ENCODE data around the gene ACAN. TPM values are rescaled to one million over a fixed set of nuclear protein-coding genes. Genes with fewer than 3 reads are reported as not detected.

Gene ACAN
- total and polyA plus RNA-seq, 2 donors (not counting 3 experiments of a cell fraction or from before 2014, with no cell fraction given), result not detected

DNA sequence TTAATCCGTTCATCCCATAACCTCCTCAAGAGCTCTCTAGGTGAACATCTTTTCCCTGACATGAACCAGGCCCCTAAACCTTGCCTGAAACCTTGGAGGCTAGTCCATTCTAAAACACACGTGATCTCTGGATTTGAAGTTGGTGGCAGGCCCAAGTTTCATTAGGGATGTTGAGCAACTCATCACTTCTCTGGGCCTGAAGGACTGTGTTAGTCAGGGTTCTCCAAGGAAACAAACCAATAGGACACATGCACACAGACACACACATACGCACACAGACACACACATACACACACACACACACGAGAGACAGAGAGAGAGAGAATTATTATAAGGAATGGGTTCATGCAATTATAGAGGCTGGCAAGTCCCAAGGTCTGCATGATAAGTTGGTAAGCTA, 31.9 kb downstream of the ACAN start:
- Histone ChIP-seq H3K36me3 (ENCODE audit: control insufficient read depth in 2 of 2, extremely low read depth in 1 of 2, insufficient read depth in 2 of 2, low read length in 2 of 2) (no peaks in the 10 kb centered on the region), H2AFZ (ENCODE audit: low read depth, low read length) (no peak overlapping the region), H3K9me3 (replicated peaks; ENCODE audit: control insufficient read depth, insufficient read depth, low read length) (no peaks in the 10 kb centered on the region), H4K20me1 (replicated peaks; ENCODE audit: control insufficient read depth, extremely low read depth, insufficient read depth, low read length) (no peaks in the 10 kb centered on the region), H3K27ac (ENCODE audit: insufficient read depth, low read depth, low read length) (no peak overlapping the region), H3K27me3 (ENCODE audit: control insufficient read depth in 2 of 2, insufficient read depth in 2 of 2, low read length in 2 of 2) (no peaks in the 10 kb centered on the region), H3K4me1 (ENCODE audit: control insufficient read depth, extremely low read depth, insufficient read depth, low read length) (no peaks in the 10 kb centered on the region), H3K9ac (replicated peaks; ENCODE audit: extremely low read depth, insufficient read depth, low read length) (no peak overlapping the region), H3K4me3 (replicated peaks in 1 of 3; ENCODE audit: insufficient read depth in 1 of 3, low read depth in 1 of 3, low read length in 3 of 3) (no peak overlapping the region), H3K9me1 (replicated peaks; ENCODE audit: control insufficient read depth, extremely low read depth, insufficient read depth, low read length) (no peaks in the 10 kb centered on the region), H3K79me2 (ENCODE audit: control insufficient read depth, insufficient read depth, low read length) (no peaks in the 10 kb centered on the region), H3K4me2 (ENCODE audit: insufficient read depth, low read length) (no peak overlapping the region)
- intact Hi-C loops (cut with micrococcal nuclease) (no loop called here), dilution Hi-C loops (cut with MboI; ENCODE audit: extremely low pct_ligation_motif_present, low sequenced_read_pairs) (no loop called here)
- no peak for DNase-seq (ENCODE audit: low read depth, low spot score)
- ChIA-PET CTCF (interaction anchor here (1.4 to 3.8 kb wide), 9 partner anchors 9 to 368 kb away, joined by 3 to 126 read pairs (median 7); partner anchors contain the start of genes MRPL46 and MRPS11), POLR2A (no interaction called here)
- no TSS peak for BruUV-seq (replicated peaks)
- TF ChIP-seq GATA2 (IDR thresholded peaks at IDR 0.05; ENCODE audit: insufficient read depth, insufficient read length, low read depth, low read length) (no peak), CTCF (IDR thresholded peaks at IDR 0.05; ENCODE audit: extremely low read depth in 1 of 2, insufficient read depth in 1 of 2, low read depth in 1 of 2, low read length in 2 of 2) (no peak), EZH2 (IDR thresholded peaks at IDR 0.05; ENCODE audit: borderline replicate concordance, low read depth, low read length, severe bottlenecking) (no peak), JUN (IDR thresholded peaks at IDR 0.05; ENCODE audit: borderline replicate concordance, insufficient read depth, insufficient read length, low read depth) (no peak)
- FAIRE-seq, result no peak

DNA sequence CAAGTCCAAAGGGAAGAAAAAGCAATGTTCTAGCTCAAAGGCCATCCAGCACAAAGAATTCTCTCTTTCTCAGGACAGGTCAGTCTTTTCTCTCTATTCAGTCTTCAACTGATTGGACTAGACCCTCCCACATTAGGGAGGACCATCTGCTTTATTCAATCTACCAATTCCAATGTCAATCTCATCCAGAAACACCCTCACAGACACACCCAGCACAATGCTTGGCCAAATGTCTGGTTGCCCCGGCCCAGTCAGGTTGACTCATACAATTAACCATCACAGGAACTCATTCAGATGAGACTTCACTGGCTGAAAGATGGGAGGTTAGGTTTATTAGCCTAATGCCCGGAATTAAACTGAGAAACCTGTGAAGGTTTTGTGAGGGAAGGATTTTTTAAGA, 32.4 kb downstream of the ACAN start:
- Histone ChIP-seq H4K20me1 (replicated peaks; ENCODE audit: control insufficient read depth, extremely low read depth, insufficient read depth, low read length) (no peaks in the 10 kb centered on the region), H3K4me3 (replicated peaks in 1 of 3; ENCODE audit: insufficient read depth in 1 of 3, low read depth in 1 of 3, low read length in 3 of 3) (no peak overlapping the region), H3K9ac (replicated peaks; ENCODE audit: extremely low read depth, insufficient read depth, low read length) (no peak overlapping the region), H3K9me3 (replicated peaks; ENCODE audit: control insufficient read depth, insufficient read depth, low read length) (no peaks in the 10 kb centered on the region), H2AFZ (ENCODE audit: low read depth, low read length) (no peak overlapping the region), H3K27ac (ENCODE audit: insufficient read depth, low read depth, low read length) (no peak overlapping the region), H3K4me2 (ENCODE audit: insufficient read depth, low read length) (no peak overlapping the region), H3K4me1 (ENCODE audit: control insufficient read depth, extremely low read depth, insufficient read depth, low read length) (no peaks in the 10 kb centered on the region), H3K36me3 (ENCODE audit: control insufficient read depth in 2 of 2, extremely low read depth in 1 of 2, insufficient read depth in 2 of 2, low read length in 2 of 2) (no peaks in the 10 kb centered on the region), H3K27me3 (ENCODE audit: control insufficient read depth in 2 of 2, insufficient read depth in 2 of 2, low read length in 2 of 2) (no peaks in the 10 kb centered on the region), H3K79me2 (ENCODE audit: control insufficient read depth, insufficient read depth, low read length) (no peaks in the 10 kb centered on the region), H3K9me1 (replicated peaks; ENCODE audit: control insufficient read depth, extremely low read depth, insufficient read depth, low read length) (no peaks in the 10 kb centered on the region)
- intact Hi-C loops (cut with micrococcal nuclease), result no loop called here
- DNase-seq (ENCODE audit: low read depth, low spot score) (no peak), FAIRE-seq (no peak)
- dilution Hi-C loops (cut with MboI; ENCODE audit: extremely low pct_ligation_motif_present, low sequenced_read_pairs), result no loop called here
- CTCF ChIA-PET, result interaction anchor here (0.6 to 3.8 kb wide), 5 partner anchors 10 to 358 kb away, joined by 3 to 126 read pairs (median 15); no protein-coding TSS in a partner anchor
- POLR2A ChIA-PET, result no interaction called here
- TF ChIP-seq GATA2 (IDR thresholded peaks at IDR 0.05; ENCODE audit: insufficient read depth, insufficient read length, low read depth, low read length) (no peak), POLR2AphosphoS5 (IDR thresholded peaks at IDR 0.05; ENCODE audit: insufficient read depth, low read depth, low read length) (no peak), CTCF (IDR thresholded peaks at IDR 0.05; ENCODE audit: extremely low read depth in 1 of 2, insufficient read depth in 1 of 2, low read depth in 1 of 2, low read length in 2 of 2) (no peak), JUN (IDR thresholded peaks at IDR 0.05; ENCODE audit: borderline replicate concordance, insufficient read depth, insufficient read length, low read depth) (no peak)
- TF ChIP-seq, protein P1, sequence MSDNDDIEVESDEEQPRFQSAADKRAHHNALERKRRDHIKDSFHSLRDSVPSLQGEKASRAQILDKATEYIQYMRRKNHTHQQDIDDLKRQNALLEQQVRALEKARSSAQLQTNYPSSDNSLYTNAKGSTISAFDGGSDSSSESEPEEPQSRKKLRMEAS (IDR thresholded peaks at IDR 0.05; ENCODE audit: insufficient read depth, insufficient read length), result no peak
- BruUV-seq (replicated peaks), result no TSS peak
